Endothelial cell of umbilical vein (primary cell): Measurements from ENCODE around the gene TAS2R41. TPM values are rescaled to one million over a fixed set of nuclear protein-coding genes. Genes with fewer than 3 reads are reported as not detected.

Source experiments
- BruUV-seq: library from RNA; stranded (reverse); fragments of 400-500 nt; replicated peaks from 2 replicates; lab custom pipeline; 2021; lab: Mats Ljungman, UMichigan
- CTCF ChIA-PET: fragments of 300-600, 350-600 bp; sonication (Branson Sonifier 250); formaldehyde crosslinking; loops from one replicate; lab custom pipeline; 2021; ENCODE audit warnings: antibody characterized with exemption, inconsistent platforms; lab: Charles Lee
- POLR2A ChIA-PET: fragments of 300-600, 350-600 bp; sonication (Branson Sonifier 250); formaldehyde crosslinking; loops from one replicate; lab custom pipeline; 2021; ENCODE audit warnings: antibody characterized with exemption, inconsistent platforms; lab: Charles Lee
- DNase-seq: peaks from one replicate; pipeline ENCODE4 v3.0.0-alpha.2; 2011; ENCODE audit warnings: low read depth, low spot score
- FAIRE-seq: peaks from 2 replicates; lab custom pipeline; 2011; peaks lifted over from hg19 to GRCh38; lab: Jason Lieb, UNC
- H2AFZ ChIP-seq: 2 replicates; pipeline ENCODE4 v1.6.0; 2012; ENCODE audit warnings: low read depth, low read length, control low read depth, inconsistent platforms
- H3K27ac ChIP-seq: 2 replicates; pipeline ENCODE4 v1.5.1; 2011; ENCODE audit warnings: low read depth, mild to moderate bottlenecking, control low read depth, low read length, moderate library complexity; ENCODE audit not compliant: insufficient read depth
- H3K27me3 ChIP-seq, 2 experiments: 2 replicates each; pipeline versions ENCODE4 v1.6.0 to v1.6.1; 2011; ENCODE audit warnings: low read length in 2 of 2, mixed read lengths in 1 of 2; ENCODE audit not compliant: control insufficient read depth in 2 of 2, insufficient read depth in 2 of 2
- H3K36me3 ChIP-seq, 2 experiments: 2 replicates in 1 of 2; 3 replicates in 1 of 2; pipeline ENCODE4 v1.5.1; 2011; ENCODE audit warnings: low read length in 2 of 2, mild to moderate bottlenecking in 1 of 2, moderate library complexity in 1 of 2; ENCODE audit not compliant: control insufficient read depth in 2 of 2, insufficient read depth in 2 of 2; ENCODE audit errors: extremely low read depth in 1 of 2
- H3K4me1 ChIP-seq: 3 replicates; pipeline ENCODE4 v1.5.1; 2011; ENCODE audit warnings: mild to moderate bottlenecking, low read length; ENCODE audit not compliant: control insufficient read depth, insufficient read depth; ENCODE audit errors: extremely low read depth
- H3K4me2 ChIP-seq: 2 replicates; pipeline ENCODE4 v1.6.1; 2011; ENCODE audit warnings: low read length, control low read depth, mixed read lengths; ENCODE audit not compliant: insufficient read depth
- H3K4me3 ChIP-seq, 3 experiments: fragments of 200-600 bp in 1 of 3; sonication (generic), shearing (Covaris generic) in 1 of 3; replicated peaks in 1 of 3; 2 replicates each; pipeline ENCODE4 v1.5.1; 2011 to 2016; ENCODE audit warnings: control low read depth in 3 of 3, low read length in 3 of 3, mild to moderate bottlenecking in 2 of 3, inconsistent platforms in 1 of 3, low read depth in 1 of 3, moderate library complexity in 1 of 3; ENCODE audit not compliant: insufficient read depth in 1 of 3
- H3K79me2 ChIP-seq: 2 replicates; pipeline ENCODE4 v1.6.0; 2012; ENCODE audit warnings: low read length, inconsistent platforms; ENCODE audit not compliant: control insufficient read depth, insufficient read depth
- H3K9ac ChIP-seq: replicated peaks from 2 replicates; pipeline ENCODE3; 2011; ENCODE audit warnings: low read length, control low read depth; ENCODE audit not compliant: insufficient read depth; ENCODE audit errors: extremely low read depth
- H3K9me1 ChIP-seq: replicated peaks from 3 replicates; pipeline ENCODE4 v1.6.0; 2011; ENCODE audit warnings: mild to moderate bottlenecking, low read length; ENCODE audit not compliant: control insufficient read depth, insufficient read depth; ENCODE audit errors: extremely low read depth
- H3K9me3 ChIP-seq: replicated peaks from 2 replicates; pipeline ENCODE4 v1.5.1; 2012; ENCODE audit warnings: low read length, inconsistent platforms; ENCODE audit not compliant: control insufficient read depth, insufficient read depth
- H4K20me1 ChIP-seq: replicated peaks from 2 replicates; pipeline ENCODE3; 2011; ENCODE audit warnings: mild to moderate bottlenecking, low read length; ENCODE audit not compliant: control insufficient read depth, insufficient read depth; ENCODE audit errors: extremely low read depth
- CTCF ChIP-seq, 2 donors: IDR thresholded peaks; 1 replicate in 1 of 2; 2 replicates in 1 of 2; pipeline ENCODE4 v1.5.1; 2011; ENCODE audit warnings: low read length in 2 of 2, mild to moderate bottlenecking in 2 of 2, moderate library complexity in 2 of 2, control low read depth in 1 of 2, inconsistent platforms in 1 of 2, low read depth in 1 of 2; ENCODE audit not compliant: insufficient read depth in 1 of 2; ENCODE audit errors: extremely low read depth in 1 of 2
- EZH2 ChIP-seq: IDR thresholded peaks from 2 replicates; pipeline ENCODE4 v1.6.1; 2012; ENCODE audit warnings: borderline replicate concordance, low read depth, mild to moderate bottlenecking, moderate library complexity, low read length, inconsistent platforms; ENCODE audit not compliant: severe bottlenecking
- FOS ChIP-seq: IDR thresholded peaks from 2 replicates; pipeline ENCODE4 v1.6.1; 2011; ENCODE audit warnings: mild to moderate bottlenecking, low read length, moderate library complexity, borderline replicate concordance; ENCODE audit not compliant: insufficient read depth
- GATA2 ChIP-seq: IDR thresholded peaks from 2 replicates; pipeline ENCODE4 v1.7.0; 2011; ENCODE audit warnings: low read depth, mild to moderate bottlenecking, moderate library complexity, mixed read lengths, low read length; ENCODE audit not compliant: insufficient read length, insufficient read depth
- JUN ChIP-seq: IDR thresholded peaks from 2 replicates; pipeline ENCODE4 v1.6.1; 2011; ENCODE audit warnings: borderline replicate concordance, low read depth; ENCODE audit not compliant: insufficient read length, insufficient read depth
- MAX ChIP-seq: IDR thresholded peaks from 2 replicates; pipeline ENCODE4 v1.6.1; 2011; ENCODE audit not compliant: insufficient read depth, insufficient read length
- MYC ChIP-seq: IDR thresholded peaks from one replicate; pipeline ENCODE4 v1.6.1; 2011; ENCODE audit warnings: mild to moderate bottlenecking, low read depth, low read length
- POLR2A ChIP-seq: IDR thresholded peaks from 2 replicates; pipeline ENCODE4 v1.6.1; 2012; ENCODE audit warnings: low read depth, mild to moderate bottlenecking, control low read depth, low read length
- POLR2AphosphoS5 ChIP-seq: IDR thresholded peaks from 2 replicates; pipeline ENCODE4 v1.6.1; 2012; ENCODE audit warnings: low read depth, mild to moderate bottlenecking, control low read depth, low read length, moderate library complexity; ENCODE audit not compliant: insufficient read depth
- dilution Hi-C: fragments of 300-500 bp; cut with MboI; formaldehyde crosslinking; loops from one replicate; pipeline ENCODE4 v1.15.0; 2019; ENCODE audit warnings: low sequenced_read_pairs; ENCODE audit not compliant: extremely low pct_ligation_motif_present
- intact Hi-C: fragments of 100-400 bp; cut with micrococcal nuclease; formaldehyde crosslinking; loops from one replicate; pipeline ENCODE4 v1.10.0; 2022
- polyA plus RNA-seq, 4 experiments: library from polyadenylated mRNA; depleted of rRNA in 3 of 4; stranded (reverse) in 3 of 4; unstranded in 1 of 4; fragments of >200 nt; gene quantifications; 2 replicates each; pipeline versions ENCODE4 v1.2.1 to v1.2.3, GENCODE V29; 2011 to 2012; ENCODE audit warnings: missing spikeins in 1 of 4
- total RNA-seq: library from RNA; stranded (reverse); gene quantifications from 2 replicates; pipeline ENCODE4 v1.2.3, GENCODE V29; 2021

TAS2R41 gene
- total and polyA plus RNA-seq, 2 donors (not counting 3 experiments of a cell fraction or from before 2014, with no cell fraction given): not detected

GRCh38 chr7:143512488-143513340 lies 35.0 kb downstream of the TAS2R41 start:
- Histone ChIP-seq H4K20me1 (no peaks in the 10 kb centered on the region), H3K9me1 (no peaks in the 10 kb centered on the region), H3K9me3 (no peaks in the 10 kb centered on the region), H3K79me2 (no peaks in the 10 kb centered on the region), H3K4me2 (no peak overlapping the region), H3K4me1 (no peaks in the 10 kb centered on the region), H3K27ac (no peak overlapping the region), H2AFZ (no peak overlapping the region), H3K27me3 (no peaks in the 10 kb centered on the region), H3K4me3 (no peak overlapping the region), H3K36me3 (no peaks in the 10 kb centered on the region), H3K9ac (no peak overlapping the region)
- TF ChIP-seq FOS: no peak
- TF ChIP-seq CTCF (IDR thresholded peaks at IDR 0.05; ENCODE audit: extremely low read depth in 1 of 2, insufficient read depth in 1 of 2, low read depth in 1 of 2, low read length in 2 of 2): no peak
- TF ChIP-seq POLR2A: no peak
- TF ChIP-seq MYC: no peak
- TF ChIP-seq POLR2AphosphoS5: no peak
- TF ChIP-seq MAX: no peak
- no peak for TF ChIP-seq GATA2
- no peak for TF ChIP-seq JUN
- TF ChIP-seq EZH2: no peak
- no TSS peak for BruUV-seq
- FAIRE-seq (no peak), DNase-seq (no peak)
- intact Hi-C loops (no loop called here), dilution Hi-C loops (loop anchor here (25.0 kb wide), 1 partner anchor 125 kb away; the partner anchor contains the start of gene ZYX)
- ChIA-PET CTCF (interaction anchor here (0.7 to 1.3 kb wide), 5 partner anchors 8 to 272 kb away, joined by 3 to 4 read pairs (median 3); no protein-coding TSS in a partner anchor), POLR2A (interaction anchor here (0.7 kb wide), 1 partner anchor 507 kb away, joined by 5 read pairs; no protein-coding TSS in a partner anchor)
